ENCODE data around the gene PCGF3. TPM values are rescaled to one million over a fixed set of nuclear protein-coding genes. Genes with fewer than 3 reads are reported as not detected.

Gene PCGF3
- total RNA-seq, 4 donors from 2014 or later, result 40.0 to 57.6 (median 46.9) TPM

- Histone ChIP-seq H3K36me3 (peaks cover 0 to 21% (median 0%) of the 10 kb centered on the region in 3 donors), H3K4me3 (no peak overlapping the region), H3K9me3 (no peaks in the 10 kb centered on the region), H3K27me3 (no peaks in the 10 kb centered on the region), H3K27ac (no peak overlapping the region), H3K4me1 (peaks cover 25 to 60% (median 28%) of the 10 kb centered on the region in 3 donors)
- intact Hi-C loops (cut with DNase I), result no loop called here
- WGBS, 2 donors, result 87 to 88% methylated on average over 6 of the region's 6 CpGs
- DNase-seq, result no peak
- no peak for TF ChIP-seq CTCF (IDR thresholded peaks at IDR 0.05)
- TF ChIP-seq POLR2A (IDR thresholded peaks at IDR 0.05), result no peak
Measured at GRCh38 chr4:709348-709747, 3.7 kb downstream of the PCGF3 start.

GRCh38 chr4:710116-710515 is 4.5 kb downstream of the PCGF3 start:
- intact Hi-C loops (cut with DNase I), result no loop called here
- 68 to 81% methylated on average over 5 to 8 of the region's 9 CpGs for WGBS, 2 donors
- H3K36me3 ChIP-seq, result peaks cover 0 to 24% (median 0%) of the 10 kb centered on the region in 3 donors
- no peaks in the 10 kb centered on the region for H3K27me3 ChIP-seq
- no peak overlapping the region for H3K27ac ChIP-seq
- H3K9me3 ChIP-seq, result no peaks in the 10 kb centered on the region
- H3K4me1 ChIP-seq, result peaks cover 20 to 52% (median 22%) of the 10 kb centered on the region in 3 donors
- TF ChIP-seq POLR2A (IDR thresholded peaks at IDR 0.05), result no peak
- TF ChIP-seq CTCF (IDR thresholded peaks at IDR 0.05), result no peak
- no peak overlapping the region for H3K4me3 ChIP-seq
- DNase-seq, result no peak

GRCh38 chr4:710916-711315 is 5.3 kb downstream of the PCGF3 start:
- Histone ChIP-seq H3K4me1 (peaks cover 20 to 49% (median 20%) of the 10 kb centered on the region in 3 donors), H3K27ac (no peak overlapping the region), H3K27me3 (no peaks in the 10 kb centered on the region), H3K9me3 (no peaks in the 10 kb centered on the region), H3K36me3 (peaks cover 0 to 24% (median 0%) of the 10 kb centered on the region in 3 donors), H3K4me3 (no peak overlapping the region)
- TF ChIP-seq CTCF (IDR thresholded peaks at IDR 0.05) (no peak), POLR2A (IDR thresholded peaks at IDR 0.05) (no peak)
- 82 to 87% methylated on average over 13 of the region's 13 CpGs for WGBS, 2 donors
- intact Hi-C loops (cut with DNase I), result no loop called here
- DNase-seq, result no peak

DNA sequence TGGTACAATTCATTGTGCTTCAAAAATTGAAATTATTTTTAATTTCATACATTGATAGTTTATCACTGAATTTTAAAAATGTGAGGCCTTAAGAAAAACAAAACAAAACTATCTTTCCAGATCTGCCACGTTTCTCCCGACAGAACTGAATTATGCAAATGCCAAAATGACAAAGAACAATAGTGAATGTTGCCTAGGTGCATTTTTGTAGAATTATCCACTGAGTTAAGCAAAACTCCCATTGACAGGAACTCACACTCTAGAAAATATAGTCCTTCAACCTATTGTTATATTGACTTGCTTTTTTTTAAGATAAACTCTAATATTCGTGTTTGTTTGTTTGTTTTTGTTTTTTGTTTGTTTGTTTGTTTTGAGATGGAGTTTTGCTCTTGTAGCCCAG is 6.5 kb downstream of the PCGF3 start:
- no peak overlapping the region for H3K27ac ChIP-seq
- H3K4me1 ChIP-seq, result peaks cover 12 to 40% (median 15%) of the 10 kb centered on the region in 3 donors
- no peak for TF ChIP-seq POLR2A (IDR thresholded peaks at IDR 0.05)
- TF ChIP-seq CTCF (IDR thresholded peaks at IDR 0.05), result no peak
- no peak overlapping the region for H3K4me3 ChIP-seq
- no peak for DNase-seq
- H3K36me3 ChIP-seq, result peaks cover 0 to 24% (median 0%) of the 10 kb centered on the region in 3 donors
- intact Hi-C loops (cut with DNase I), result no loop called here
- H3K9me3 ChIP-seq, result no peaks in the 10 kb centered on the region
- no peaks in the 10 kb centered on the region for H3K27me3 ChIP-seq
- WGBS, 2 donors, result 46 to 65% methylated on average over 3 of the region's 3 CpGs

- no peak for DNase-seq
- H3K4me1 ChIP-seq, result peaks cover 8 to 30% (median 12%) of the 10 kb centered on the region in 3 donors
- WGBS, 2 donors, result 87 to 93% methylated on average over 2 to 3 of the region's 9 CpGs
- intact Hi-C loops (cut with DNase I), result no loop called here
- no peaks in the 10 kb centered on the region for H3K9me3 ChIP-seq
- no peak for TF ChIP-seq CTCF (IDR thresholded peaks at IDR 0.05)
- no peak for TF ChIP-seq POLR2A (IDR thresholded peaks at IDR 0.05)
- no peak overlapping the region for H3K27ac ChIP-seq
- peaks cover 0 to 24% (median 0%) of the 10 kb centered on the region in 3 donors for H3K36me3 ChIP-seq
- H3K4me3 ChIP-seq, result no peak overlapping the region
- H3K27me3 ChIP-seq, result no peaks in the 10 kb centered on the region
Measured at GRCh38 chr4:712916-713632, 7.4 kb downstream of the PCGF3 start.
